Neural cell (in vitro differentiated cells): Measurements from ENCODE around the gene MSL2.

Source experiments
- CTCF ChIP-seq: fragments of 450-650 bp; IDR thresholded peaks from 2 replicates; pipeline ENCODE4 v1.5.1; 2014; ENCODE audit warnings: antibody characterized with exemption, mild to moderate bottlenecking, moderate library complexity; ENCODE audit not compliant: poor library complexity, severe bottlenecking
- POLR2AphosphoS5 ChIP-seq: IDR thresholded peaks from 2 replicates; pipeline ENCODE4 v1.6.1; 2012

DNA sequence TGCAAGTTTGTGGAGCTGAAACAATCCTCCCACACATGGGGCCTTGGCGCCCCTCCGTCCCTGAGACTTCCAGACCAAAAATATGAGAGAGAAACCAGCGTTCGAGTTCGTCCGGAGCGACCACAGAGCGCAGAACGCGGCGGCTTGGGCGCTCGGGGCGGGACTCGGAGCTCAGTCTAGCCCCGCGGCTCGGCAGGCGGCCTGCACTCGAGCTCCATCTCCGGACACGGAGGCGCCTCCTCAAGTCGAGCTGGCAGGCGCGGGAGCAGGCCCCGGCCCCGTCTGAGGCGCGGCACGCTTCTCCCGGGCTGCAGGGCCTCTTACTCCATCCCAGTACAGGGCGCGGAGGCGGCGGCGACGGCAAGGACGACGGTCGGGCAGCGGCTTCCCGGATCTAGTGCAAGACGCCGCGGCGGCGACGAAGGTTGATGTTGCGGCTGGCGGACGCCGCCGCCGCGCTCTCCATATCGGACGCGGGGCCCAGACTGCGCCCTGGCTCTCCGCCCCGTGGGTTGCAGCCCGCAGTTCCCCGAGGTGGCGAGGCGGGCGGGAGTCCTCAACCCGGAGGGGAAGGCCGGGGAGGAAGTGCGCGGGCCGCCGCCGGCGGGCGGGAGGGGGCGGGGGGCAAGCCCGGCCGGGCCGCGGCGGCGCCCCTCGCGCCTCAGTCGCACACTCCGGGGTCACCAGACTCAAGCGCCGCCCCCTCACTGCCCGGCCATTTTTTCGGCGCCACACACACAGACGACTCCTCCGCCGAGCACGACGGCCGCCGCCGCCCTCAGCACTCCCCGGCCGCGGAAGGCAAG is 674 bp downstream of the MSL2 start:
- TF ChIP-seq POLR2AphosphoS5 (no peak), CTCF (no peak)
